GM18519 (cell line): ENCODE measurements around the gene RHOBTB1.
"Not testable (repeated sequence)": the region's sequence is repeated elsewhere in the genome, so short reads cannot be mapped to it uniquely, and the experiment has no call there.

Experiments used
- ATAC-seq: cut with Tn5 transposase; IDR thresholded peaks from one replicate; pipeline ENCODE4 v1.9.1; 2021; ENCODE audit warnings: mild to moderate bottlenecking, moderate library complexity; ENCODE audit not compliant: unreplicated experiment, low FRiP score

The RHOBTB1 gene

GRCh38 chr10:60910543-60910942 is 33.4 kb downstream of the RHOBTB1 start:
- ATAC-seq: peak; percentile 38

- ATAC-seq: no peak
These were observed 35.1 kb downstream of the RHOBTB1 start for GRCh38 chr10:60908896-60909295.

GRCh38 chr10:60908031-60908430 is 36.0 kb downstream of the RHOBTB1 start:
- no peak for ATAC-seq

- ATAC-seq: no peak
These were observed 36.7 kb downstream of the RHOBTB1 start for GRCh38 chr10:60907236-60907635.

GRCh38 chr10:60906825-60907224 is 37.2 kb downstream of the RHOBTB1 start:
- not testable (repeated sequence) for ATAC-seq

- no peak for ATAC-seq
These were observed 37.6 kb downstream of the RHOBTB1 start for GRCh38 chr10:60906411-60906810.

GRCh38 chr10:60905580-60905979 is 38.4 kb downstream of the RHOBTB1 start:
- ATAC-seq: no peak

GRCh38 chr10:60903096-60903495 is 40.9 kb downstream of the RHOBTB1 start:
- no peak for ATAC-seq

GRCh38 chr10:60901561-60902235 is 42.3 kb downstream of the RHOBTB1 start:
- ATAC-seq: no peak

GRCh38 chr10:60899266-60899665 is 44.7 kb downstream of the RHOBTB1 start:
- ATAC-seq: no peak

- ATAC-seq: no peak
These were observed 45.7 kb downstream of the RHOBTB1 start for GRCh38 chr10:60898321-60898720.

- no peak for ATAC-seq
These were observed 47.2 kb downstream of the RHOBTB1 start for GRCh38 chr10:60896810-60897209.

- ATAC-seq: no peak
These were observed 48.0 kb downstream of the RHOBTB1 start for GRCh38 chr10:60896033-60896432.

- ATAC-seq: no peak
These were observed 49.2 kb downstream of the RHOBTB1 start for GRCh38 chr10:60894786-60895185.

- no peak for ATAC-seq
These were observed 50.8 kb downstream of the RHOBTB1 start for GRCh38 chr10:60893231-60893630.

GRCh38 chr10:60892571-60892970 is 51.4 kb downstream of the RHOBTB1 start:
- no peak for ATAC-seq

GRCh38 chr10:60890811-60891210 is 53.2 kb downstream of the RHOBTB1 start:
- ATAC-seq: no peak

- peak; percentile 81 for ATAC-seq
These were observed 60.8 kb downstream of the RHOBTB1 start for GRCh38 chr10:60883187-60883586.

- ATAC-seq: no peak
These were observed 65.8 kb downstream of the RHOBTB1 start for GRCh38 chr10:60878224-60878623.

GRCh38 chr10:60877777-60878120 is 66.2 kb downstream of the RHOBTB1 start:
- ATAC-seq: no peak

- ATAC-seq: no peak
These were observed 66.8 kb downstream of the RHOBTB1 start for GRCh38 chr10:60877061-60877776.

GRCh38 chr10:60873758-60874157 is 70.2 kb downstream of the RHOBTB1 start:
- ATAC-seq: no peak
